CD4-positive, CD25-positive, alpha-beta regulatory T cell (primary cell): ENCODE results near the gene DKK2. TPM values are rescaled to one million over a fixed set of nuclear protein-coding genes. Genes with fewer than 3 reads are reported as not detected.

Experiments
- ATAC-seq, 2 donors: fragments of 150-1000 bp; cut with Tn5 transposase; one replicate each; pipeline ENCODE4 v1.10.0; 2021; ENCODE audit warnings: low read depth in 2 of 2, moderate number of reproducible peaks in 2 of 2, moderate library complexity in 1 of 2
- DNase-seq, 3 donors: peaks; one replicate each; pipeline versions ENCODE4 v3.0.0 to v3.0.0-alpha.2; 2012 to 2022; ENCODE audit warnings: mixed read lengths in 1 of 3
- H3K27ac ChIP-seq: one replicate; pipeline ENCODE4 v1.7.0; 2013; ENCODE audit warnings: mild to moderate bottlenecking, low read length; ENCODE audit not compliant: insufficient read depth, poor library complexity, severe bottlenecking
- H3K27me3 ChIP-seq: one replicate; pipeline ENCODE4 v1.7.0; 2013; ENCODE audit warnings: low read length; ENCODE audit not compliant: control insufficient read depth, insufficient read depth
- H3K36me3 ChIP-seq: one replicate; pipeline ENCODE4 v1.7.0; 2013; ENCODE audit warnings: mild to moderate bottlenecking, low read length, moderate library complexity; ENCODE audit not compliant: control insufficient read depth, insufficient read depth
- H3K4me1 ChIP-seq: 2 replicates; pipeline ENCODE4 v1.7.0; 2013; ENCODE audit warnings: mild to moderate bottlenecking, low read length; ENCODE audit not compliant: insufficient read depth, control insufficient read depth, poor library complexity, severe bottlenecking
- H3K4me3 ChIP-seq: one replicate; pipeline ENCODE4 v1.7.0; 2013; ENCODE audit warnings: low read depth, mild to moderate bottlenecking, low read length, moderate library complexity
- H3K9me3 ChIP-seq, 2 experiments: 1 replicate in 1 of 2; 2 replicates in 1 of 2; pipeline ENCODE4 v1.7.0; 2013; ENCODE audit warnings: low read length in 2 of 2, mild to moderate bottlenecking in 1 of 2, moderate library complexity in 1 of 2; ENCODE audit not compliant: control insufficient read depth in 2 of 2
- H3K27ac Mint-ChIP-seq, 3 donors: one replicate each; pipeline ENCODE4 v1.8.0; 2020 to 2022; ENCODE audit warnings: mild to moderate bottlenecking in 3 of 3, mixed read lengths in 3 of 3, moderate library complexity in 2 of 3
- H3K27me3 Mint-ChIP-seq: one replicate; pipeline ENCODE4 v1.8.0; 2022; ENCODE audit warnings: mild to moderate bottlenecking, mixed read lengths
- H3K36me3 Mint-ChIP-seq: one replicate; pipeline ENCODE4 v1.8.0; 2020; ENCODE audit warnings: mixed read lengths
- H3K4me1 Mint-ChIP-seq, 4 donors: one replicate each; pipeline ENCODE4 v1.8.0; 2020 to 2022; ENCODE audit warnings: mixed read lengths in 4 of 4, mild to moderate bottlenecking in 1 of 4
- H3K4me3 Mint-ChIP-seq, 4 donors: one replicate each; pipeline ENCODE4 v1.8.0; 2020 to 2022; ENCODE audit warnings: mild to moderate bottlenecking in 4 of 4, mixed read lengths in 4 of 4, moderate library complexity in 3 of 4
- H3K9me3 Mint-ChIP-seq, 7 donors: one replicate each; pipeline ENCODE4 v1.8.0; 2020 to 2022; ENCODE audit warnings: mixed read lengths in 7 of 7, mild to moderate bottlenecking in 3 of 7, moderate library complexity in 2 of 7
- polyA plus RNA-seq, 4 donors: library from polyadenylated mRNA; unstranded; fragments of 300-500 nt; fragmentation: Illumina TruSeq; gene quantifications; one replicate each; pipeline ENCODE4 v1.2.3, GENCODE V29; 2021
- total RNA-seq: library from RNA; stranded (reverse); gene quantifications from one replicate; pipeline ENCODE4 v1.2.3, GENCODE V29; 2022

The DKK2 gene
- total and polyA plus RNA-seq, 5 donors from 2014 or later: not detected

DNA sequence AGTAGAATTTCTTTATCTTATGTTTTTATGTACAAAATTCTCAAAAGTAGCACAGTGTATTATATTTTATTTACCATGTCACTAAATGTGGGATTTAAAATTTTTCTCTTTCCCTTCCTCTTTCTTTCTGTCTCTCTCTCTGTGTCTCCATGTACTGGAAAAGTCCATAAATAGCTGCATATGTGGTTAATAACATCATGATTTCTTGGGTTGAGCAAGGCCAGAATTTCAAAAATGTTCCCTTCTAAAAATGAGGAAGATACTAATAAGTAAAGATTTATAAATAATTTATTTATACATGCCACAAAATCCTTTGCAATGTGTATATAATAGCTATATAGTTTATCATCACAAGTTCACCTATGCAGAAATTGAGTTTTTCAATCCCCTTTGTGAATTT, 29.1 kb upstream of the DKK2 start:
- ATAC-seq (no peak), DNase-seq (no peak)
- H3K4me1 Mint-ChIP-seq: no peaks in the 10 kb centered on the region
- no peak overlapping the region for H3K27ac ChIP-seq
- no peaks in the 10 kb centered on the region for H3K36me3 Mint-ChIP-seq
- no peaks in the 10 kb centered on the region for H3K27me3 Mint-ChIP-seq
- H3K4me1 ChIP-seq: no peaks in the 10 kb centered on the region
- no peak overlapping the region for H3K27ac Mint-ChIP-seq
- no peaks in the 10 kb centered on the region for H3K27me3 ChIP-seq
- no peak overlapping the region for H3K4me3 ChIP-seq
- H3K9me3 Mint-ChIP-seq: peaks cover 0 to 2% (median 0%) of the 10 kb centered on the region in 7 donors
- H3K4me3 Mint-ChIP-seq: no peak overlapping the region
- H3K9me3 ChIP-seq: no peaks in the 10 kb centered on the region
- no peaks in the 10 kb centered on the region for H3K36me3 ChIP-seq

GRCh38 chr4:107060388-107060787, 24.3 kb upstream of the DKK2 start:
- Mint-ChIP-seq H3K27me3 (no peaks in the 10 kb centered on the region), H3K27ac (no peak overlapping the region), H3K4me3 (no peak overlapping the region), H3K36me3 (no peaks in the 10 kb centered on the region), H3K9me3 (peaks cover 0 to 2% (median 0%) of the 10 kb centered on the region in 7 donors), H3K4me1 (peaks cover 0 to 2% (median 0%) of the 10 kb centered on the region in 4 donors)
- H3K27ac ChIP-seq: no peak overlapping the region
- H3K4me3 ChIP-seq: no peak overlapping the region
- no peaks in the 10 kb centered on the region for H3K4me1 ChIP-seq
- H3K36me3 ChIP-seq: no peaks in the 10 kb centered on the region
- ATAC-seq (no peak), DNase-seq (no peak)
- no peaks in the 10 kb centered on the region for H3K9me3 ChIP-seq
- H3K27me3 ChIP-seq: no peaks in the 10 kb centered on the region

DNA sequence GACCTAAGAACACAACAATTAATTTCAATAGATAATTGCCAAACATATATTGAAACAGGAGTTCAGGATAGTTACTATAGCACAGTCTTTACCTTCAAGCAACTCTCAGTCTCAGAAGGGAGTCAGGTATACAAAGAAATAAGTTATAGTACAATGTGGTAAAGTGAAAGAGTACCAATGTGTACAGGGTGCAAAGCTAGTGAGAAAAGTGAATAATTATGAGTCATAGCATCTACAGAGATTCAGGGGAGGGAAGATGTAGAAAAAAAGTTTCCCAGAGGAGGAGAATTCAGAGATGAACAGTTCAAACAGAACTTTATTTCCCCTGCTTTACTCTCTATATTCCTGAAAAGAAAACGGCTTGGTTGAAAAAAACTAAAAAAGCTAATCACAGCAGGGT, 22.7 kb upstream of the DKK2 start:
- ATAC-seq (no peak), DNase-seq (no peak)
- Mint-ChIP-seq H3K36me3 (no peaks in the 10 kb centered on the region), H3K27ac (no peak overlapping the region), H3K27me3 (no peaks in the 10 kb centered on the region), H3K4me3 (no peak overlapping the region), H3K4me1 (peaks cover 0 to 2% (median 0%) of the 10 kb centered on the region in 4 donors), H3K9me3 (peaks cover 0 to under 1% (median 0%) of the 10 kb centered on the region in 7 donors)
- H3K4me1 ChIP-seq: no peaks in the 10 kb centered on the region
- H3K4me3 ChIP-seq: no peak overlapping the region
- H3K27ac ChIP-seq: no peak overlapping the region
- H3K9me3 ChIP-seq: no peaks in the 10 kb centered on the region
- H3K27me3 ChIP-seq: no peaks in the 10 kb centered on the region
- H3K36me3 ChIP-seq: no peaks in the 10 kb centered on the region

DNA sequence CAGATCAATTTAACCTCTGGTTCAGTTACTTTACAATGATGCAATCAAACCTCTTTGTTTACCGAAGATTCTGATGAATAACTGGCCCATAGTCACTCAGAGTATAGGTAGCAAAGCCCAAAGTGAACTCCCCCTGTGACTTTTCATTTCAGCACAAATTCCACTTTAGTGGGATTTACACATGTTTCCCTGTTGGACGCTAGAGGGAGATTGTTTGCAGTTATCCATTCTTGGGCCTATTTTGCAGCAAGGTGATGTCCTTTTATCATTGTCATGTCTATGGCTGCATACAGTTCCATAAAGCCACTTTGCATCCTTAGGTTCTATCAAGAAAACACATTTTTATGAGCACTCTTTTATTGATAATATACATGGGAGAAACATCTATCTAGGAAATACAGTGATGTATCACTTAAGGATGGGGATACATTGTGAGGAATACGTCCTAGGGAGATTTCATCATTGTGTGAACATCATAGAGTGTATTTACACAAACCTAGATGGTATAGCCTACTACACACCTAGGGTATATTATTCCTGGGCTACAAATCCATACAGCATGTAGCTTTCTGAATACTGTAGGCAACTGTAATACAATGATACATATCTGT, 14.5 kb upstream of the DKK2 start:
- no peak overlapping the region for H3K4me3 Mint-ChIP-seq
- no peaks in the 10 kb centered on the region for H3K27me3 Mint-ChIP-seq
- no peak overlapping the region for H3K27ac Mint-ChIP-seq
- Histone ChIP-seq H3K9me3 (no peaks in the 10 kb centered on the region), H3K4me3 (no peak overlapping the region), H3K4me1 (no peaks in the 10 kb centered on the region), H3K27me3 (no peaks in the 10 kb centered on the region), H3K27ac (no peak overlapping the region), H3K36me3 (no peaks in the 10 kb centered on the region)
- DNase-seq (no peak), ATAC-seq (no peak)
- H3K9me3 Mint-ChIP-seq: peaks cover 0 to 5% (median 0%) of the 10 kb centered on the region in 7 donors
- no peaks in the 10 kb centered on the region for H3K4me1 Mint-ChIP-seq
- H3K36me3 Mint-ChIP-seq: no peaks in the 10 kb centered on the region

- no peak for ATAC-seq
- H3K4me3 Mint-ChIP-seq: no peak overlapping the region
These were observed 10.1 kb upstream of the DKK2 start for GRCh38 chr4:107046261-107046660.

DNA sequence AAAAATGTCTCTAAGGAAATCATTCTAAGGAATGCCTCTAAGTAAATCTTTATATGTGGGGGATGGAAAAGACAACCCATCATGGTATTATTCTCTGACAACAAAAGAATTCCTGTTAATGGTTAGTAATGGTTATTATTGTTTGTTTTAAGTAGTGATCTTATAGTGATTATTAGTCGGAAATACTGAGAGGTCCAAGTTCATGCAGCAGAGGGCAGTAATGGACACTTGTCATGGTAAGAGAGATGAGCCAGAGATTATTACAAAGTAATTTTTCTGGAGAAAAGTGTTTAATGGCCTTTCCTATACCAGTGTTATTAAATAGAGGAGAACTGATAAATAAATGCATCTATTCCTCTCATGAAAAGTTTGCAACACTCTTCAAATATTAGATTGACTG, 8.1 kb upstream of the DKK2 start:
- Mint-ChIP-seq H3K27me3 (peaks cover 5% of the 10 kb centered on the region), H3K27ac (no peak overlapping the region), H3K9me3 (peaks cover 0 to 9% (median 0%) of the 10 kb centered on the region in 7 donors), H3K36me3 (no peaks in the 10 kb centered on the region), H3K4me1 (no peaks in the 10 kb centered on the region), H3K4me3 (no peak overlapping the region)
- no peaks in the 10 kb centered on the region for H3K4me1 ChIP-seq
- DNase-seq (no peak), ATAC-seq (no peak)
- no peak overlapping the region for H3K4me3 ChIP-seq
- no peaks in the 10 kb centered on the region for H3K36me3 ChIP-seq
- H3K27me3 ChIP-seq: no peaks in the 10 kb centered on the region
- no peak overlapping the region for H3K27ac ChIP-seq
- no peaks in the 10 kb centered on the region for H3K9me3 ChIP-seq

More at GRCh38 chr4:107046261-107046660, 10.1 kb upstream of the DKK2 start:
- Mint-ChIP-seq H3K4me1 (no peaks in the 10 kb centered on the region), H3K27ac (no peak overlapping the region), H3K36me3 (no peaks in the 10 kb centered on the region), H3K9me3 (peaks cover 0 to 8% (median 0%) of the 10 kb centered on the region in 7 donors), H3K27me3 (peaks cover 5% of the 10 kb centered on the region)
- H3K27ac ChIP-seq: no peak overlapping the region
- no peak for DNase-seq
- no peaks in the 10 kb centered on the region for H3K4me1 ChIP-seq
- H3K27me3 ChIP-seq: no peaks in the 10 kb centered on the region
- no peak overlapping the region for H3K4me3 ChIP-seq
- no peaks in the 10 kb centered on the region for H3K9me3 ChIP-seq
- H3K36me3 ChIP-seq: no peaks in the 10 kb centered on the region

DNA sequence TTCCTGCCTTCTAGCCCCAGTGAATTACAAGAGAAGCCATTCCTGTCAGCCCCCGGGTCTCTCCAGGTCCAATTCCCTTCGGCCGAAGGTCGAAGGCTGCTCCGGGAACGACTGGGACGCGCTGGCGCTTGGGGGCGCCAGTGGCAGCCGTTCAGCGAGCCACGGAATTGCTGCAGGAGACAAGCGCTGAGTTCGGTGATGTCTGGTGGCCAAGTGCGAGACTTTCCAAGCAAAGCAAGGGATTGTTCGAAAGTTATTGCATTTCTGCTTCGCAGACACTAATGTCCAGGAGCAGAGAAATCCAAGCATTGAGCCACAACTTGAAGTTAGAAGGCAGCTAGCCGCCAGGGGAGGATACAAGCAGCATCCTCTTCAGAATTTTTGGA, 1.1 kb upstream of the DKK2 start:
- Mint-ChIP-seq H3K27me3 (peaks cover 57% of the 10 kb centered on the region), H3K4me1 (peaks cover 0 to 21% (median 2%) of the 10 kb centered on the region in 4 donors), H3K36me3 (no peaks in the 10 kb centered on the region), H3K4me3 (no peak overlapping the region), H3K9me3 (peaks cover 0 to 5% (median 0%) of the 10 kb centered on the region in 7 donors), H3K27ac (no peak overlapping the region)
- Histone ChIP-seq H3K36me3 (no peaks in the 10 kb centered on the region), H3K4me3 (no peak overlapping the region), H3K27me3 (peaks cover 12% of the 10 kb centered on the region), H3K4me1 (peaks cover 7% of the 10 kb centered on the region), H3K9me3 (no peaks in the 10 kb centered on the region), H3K27ac (no peak overlapping the region)
- ATAC-seq: no peak
- DNase-seq: no peak

- no peaks in the 10 kb centered on the region for H3K36me3 Mint-ChIP-seq
- Histone ChIP-seq H3K9me3 (no peaks in the 10 kb centered on the region), H3K4me3 (no peak overlapping the region), H3K27me3 (peaks cover 12% of the 10 kb centered on the region), H3K27ac (no peak overlapping the region), H3K4me1 (peaks cover 7% of the 10 kb centered on the region), H3K36me3 (no peaks in the 10 kb centered on the region)
- no peak overlapping the region for H3K27ac Mint-ChIP-seq
- H3K27me3 Mint-ChIP-seq: peaks cover 55% of the 10 kb centered on the region
- H3K4me1 Mint-ChIP-seq: peaks cover 0 to 21% (median 2%) of the 10 kb centered on the region in 4 donors
- H3K4me3 Mint-ChIP-seq: no peak overlapping the region
- ATAC-seq: no peak
- peaks cover 0 to 5% (median 0%) of the 10 kb centered on the region in 7 donors for H3K9me3 Mint-ChIP-seq
- no peak for DNase-seq
These were observed 578 bp upstream of the DKK2 start for GRCh38 chr4:107036584-107037198.
